HG02885 (cell line): ENCODE results near the gene ZFP57.
"Not testable (repeated sequence)": the region's sequence is repeated elsewhere in the genome, so short reads cannot be mapped to it uniquely, and the experiment has no call there.

Source experiments
- ATAC-seq: cut with Tn5 transposase; IDR thresholded peaks from one replicate; pipeline ENCODE4 v1.9.1; 2021; ENCODE audit warnings: mild to moderate bottlenecking; ENCODE audit not compliant: unreplicated experiment, poor library complexity

Gene ZFP57

DNA sequence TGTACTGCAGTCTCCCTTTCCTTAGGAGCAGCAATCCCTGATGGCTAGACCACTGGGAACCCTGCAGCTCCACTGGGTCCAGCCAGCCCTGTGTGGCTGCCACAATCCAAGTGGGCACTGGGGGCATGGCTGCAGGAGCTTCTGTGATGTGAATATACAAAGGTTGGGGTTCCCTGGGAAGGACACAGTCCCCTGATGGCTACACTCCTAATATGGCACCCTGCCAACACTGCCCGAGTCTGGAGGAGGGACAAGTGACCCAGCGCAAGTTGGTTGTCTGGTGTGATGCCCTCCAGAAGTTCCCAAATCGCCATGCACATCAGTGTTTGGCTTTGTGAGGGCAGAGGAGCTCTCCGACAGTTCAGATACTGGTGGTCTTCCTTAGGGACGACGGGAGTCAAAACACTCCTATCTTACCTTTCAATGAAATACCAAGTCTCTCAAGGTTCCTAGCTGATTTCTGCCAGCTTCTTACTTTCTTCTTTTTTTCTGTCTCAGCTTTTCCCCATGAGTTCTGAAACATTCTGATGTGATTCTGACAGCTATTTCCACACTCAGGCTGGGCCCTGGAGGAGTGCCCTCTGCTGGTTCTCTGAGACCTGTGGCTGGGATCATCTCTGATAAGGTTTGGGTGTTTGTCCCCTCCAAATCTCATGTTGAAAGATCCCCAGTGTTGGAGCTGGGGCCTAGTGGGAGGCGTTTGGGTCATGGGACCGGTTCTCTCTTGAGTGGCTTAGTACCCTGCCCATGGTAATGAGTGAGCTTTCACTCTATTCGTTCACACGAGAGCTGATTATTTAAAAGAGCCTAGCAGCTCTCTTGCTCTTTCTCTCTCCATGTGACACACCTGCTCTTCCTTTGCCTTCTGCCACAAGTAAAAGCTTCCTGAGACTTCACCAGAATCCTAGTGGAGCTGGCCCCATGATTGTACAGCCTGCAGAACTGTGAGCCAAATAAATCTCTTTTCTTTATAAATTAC is 15.5 kb upstream of the ZFP57 start:
- ATAC-seq: no peak

GRCh38 chr6:29694637-29695036 is 13.7 kb upstream of the ZFP57 start:
- no peak for ATAC-seq

- ATAC-seq: no peak
Measured at GRCh38 chr6:29685718-29686326, 4.9 kb upstream of the ZFP57 start.

GRCh38 chr6:29681811-29682210 is 859 bp upstream of the ZFP57 start:
- no peak for ATAC-seq

GRCh38 chr6:29680416-29680815 is 536 bp downstream of the ZFP57 start:
- ATAC-seq: no peak

- ATAC-seq: no peak
Measured at GRCh38 chr6:29679962-29680361, 990 bp downstream of the ZFP57 start.

DNA sequence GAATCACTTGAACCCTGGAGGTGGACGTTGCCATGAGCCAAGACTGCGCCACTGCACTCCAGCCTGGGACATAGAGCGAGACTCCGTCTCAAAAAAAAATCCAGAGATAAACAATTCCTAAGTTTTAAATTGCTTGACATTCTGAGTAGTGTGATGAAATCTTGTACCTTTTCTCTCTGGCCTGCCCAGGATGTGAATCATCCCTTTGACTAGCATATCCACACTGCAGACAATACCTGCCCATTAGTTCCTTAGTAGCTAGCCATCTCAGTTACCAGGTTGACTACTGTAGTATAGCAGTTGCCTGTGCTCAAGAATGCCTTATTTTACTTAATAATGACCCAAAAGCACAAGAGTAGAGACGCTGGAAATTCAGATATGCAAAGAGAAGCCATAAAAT is 2.8 kb downstream of the ZFP57 start:
- no peak for ATAC-seq

DNA sequence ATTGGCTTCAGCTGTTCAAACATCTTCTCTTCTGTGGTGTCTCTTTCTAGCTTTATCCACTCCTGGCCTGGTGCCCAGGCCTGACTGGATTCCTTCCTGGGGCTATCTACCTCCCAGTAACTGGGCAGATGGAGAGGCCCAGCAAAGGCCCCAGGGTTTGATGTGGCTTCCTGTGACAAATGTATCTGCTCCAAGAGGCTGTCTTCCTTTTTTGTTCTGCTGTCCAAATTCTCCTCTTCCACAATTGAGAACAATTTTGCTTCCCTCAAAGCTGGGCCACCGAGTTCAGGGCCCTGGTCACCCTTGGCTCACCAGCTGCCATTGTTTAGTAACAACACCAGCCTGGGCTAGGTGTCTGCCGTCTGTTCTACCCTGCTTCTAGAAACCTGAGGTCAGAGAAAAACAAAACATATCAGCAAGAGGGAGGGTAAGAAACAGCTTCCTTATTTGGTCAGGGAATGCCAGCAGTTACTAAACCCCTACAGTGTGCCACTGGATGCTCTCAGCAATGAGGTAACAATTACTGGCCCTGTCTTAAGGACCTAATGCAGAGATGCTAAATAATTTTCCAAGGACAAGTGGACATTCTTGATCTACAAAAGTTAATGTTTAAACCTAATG is 3.9 kb downstream of the ZFP57 start:
- no peak for ATAC-seq

- ATAC-seq: no peak
Measured at GRCh38 chr6:29675561-29675960, 5.4 kb downstream of the ZFP57 start.

DNA sequence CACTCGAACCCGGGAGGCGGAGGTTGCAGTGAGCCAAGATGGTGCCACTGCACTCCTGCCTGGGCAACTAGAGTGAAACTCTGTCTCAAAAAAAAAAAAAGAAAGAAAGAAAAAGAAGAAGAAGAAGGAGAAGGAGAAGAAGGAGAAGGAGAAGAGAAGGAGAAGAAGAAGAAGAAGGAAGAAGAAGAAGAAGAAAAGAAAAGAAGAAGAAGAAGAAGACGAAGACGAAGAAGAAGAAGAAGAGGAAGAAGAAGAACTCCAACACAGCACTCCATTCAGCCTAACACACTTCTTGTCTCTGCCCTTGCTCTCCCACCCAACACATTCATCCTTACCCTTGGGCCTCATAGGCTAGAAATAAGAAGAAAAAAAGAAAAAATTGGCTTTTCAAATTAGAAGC is 6.9 kb downstream of the ZFP57 start:
- no peak for ATAC-seq

GRCh38 chr6:29673161-29673560 is 7.8 kb downstream of the ZFP57 start:
- no peak for ATAC-seq

DNA sequence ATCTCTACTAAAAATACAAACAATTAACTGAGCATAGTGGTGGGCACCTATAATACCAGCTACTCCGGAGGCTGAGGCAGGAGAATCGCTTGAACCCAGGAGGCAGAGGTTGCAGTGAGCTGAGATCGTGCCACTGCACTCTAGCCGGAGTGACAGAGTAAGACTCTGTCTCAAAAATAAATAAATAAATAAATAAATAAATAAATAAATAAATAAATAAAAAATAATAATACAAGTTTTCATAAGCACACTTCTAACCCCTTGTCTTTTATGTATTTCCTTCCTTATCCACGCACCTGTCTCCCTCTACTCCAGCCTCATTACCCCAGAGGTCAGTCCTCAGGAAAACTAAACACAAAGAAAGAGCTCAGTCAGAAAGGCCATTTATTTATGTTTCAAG is 8.8 kb downstream of the ZFP57 start:
- not testable (repeated sequence) for ATAC-seq

- no peak for ATAC-seq
Measured at GRCh38 chr6:29671026-29671425, 9.9 kb downstream of the ZFP57 start.

DNA sequence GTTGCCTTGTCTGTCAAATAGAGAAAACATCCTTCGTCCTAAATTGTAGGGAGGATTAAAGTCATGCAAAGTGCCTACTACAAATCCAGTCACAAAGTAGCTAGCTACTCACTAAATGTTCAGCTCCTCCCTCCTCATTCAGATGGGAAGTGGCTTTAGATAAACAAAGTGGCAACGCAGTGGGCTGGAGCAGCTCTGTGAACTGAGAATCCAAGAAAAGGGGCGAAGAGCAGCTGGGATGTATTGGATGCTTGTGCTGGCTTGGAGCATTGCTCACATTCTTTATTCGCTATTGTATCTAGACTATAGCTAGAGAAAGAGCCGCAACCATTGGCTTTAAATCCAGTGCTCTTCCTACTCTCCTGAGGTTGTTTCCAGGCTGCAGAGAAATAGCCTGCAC is 13.8 kb downstream of the ZFP57 start:
- no peak for ATAC-seq

DNA sequence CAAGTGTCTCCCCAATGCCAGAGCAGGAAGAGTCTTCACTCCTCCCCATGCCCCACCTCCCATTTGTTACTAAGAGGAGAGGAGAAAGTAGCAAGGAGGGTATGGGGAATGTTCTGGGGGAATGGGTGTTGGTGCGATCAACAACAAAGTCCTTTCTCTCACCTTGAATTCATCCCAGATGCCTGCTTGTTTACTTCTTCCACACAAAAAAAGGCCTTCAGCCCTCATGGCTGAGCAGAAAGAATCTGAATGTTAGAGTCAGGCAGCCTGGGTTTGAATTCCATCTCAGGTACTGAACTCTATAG is 14.2 kb downstream of the ZFP57 start:
- no peak for ATAC-seq

GRCh38 chr6:29665942-29666825 is 14.8 kb downstream of the ZFP57 start:
- ATAC-seq: no peak

DNA sequence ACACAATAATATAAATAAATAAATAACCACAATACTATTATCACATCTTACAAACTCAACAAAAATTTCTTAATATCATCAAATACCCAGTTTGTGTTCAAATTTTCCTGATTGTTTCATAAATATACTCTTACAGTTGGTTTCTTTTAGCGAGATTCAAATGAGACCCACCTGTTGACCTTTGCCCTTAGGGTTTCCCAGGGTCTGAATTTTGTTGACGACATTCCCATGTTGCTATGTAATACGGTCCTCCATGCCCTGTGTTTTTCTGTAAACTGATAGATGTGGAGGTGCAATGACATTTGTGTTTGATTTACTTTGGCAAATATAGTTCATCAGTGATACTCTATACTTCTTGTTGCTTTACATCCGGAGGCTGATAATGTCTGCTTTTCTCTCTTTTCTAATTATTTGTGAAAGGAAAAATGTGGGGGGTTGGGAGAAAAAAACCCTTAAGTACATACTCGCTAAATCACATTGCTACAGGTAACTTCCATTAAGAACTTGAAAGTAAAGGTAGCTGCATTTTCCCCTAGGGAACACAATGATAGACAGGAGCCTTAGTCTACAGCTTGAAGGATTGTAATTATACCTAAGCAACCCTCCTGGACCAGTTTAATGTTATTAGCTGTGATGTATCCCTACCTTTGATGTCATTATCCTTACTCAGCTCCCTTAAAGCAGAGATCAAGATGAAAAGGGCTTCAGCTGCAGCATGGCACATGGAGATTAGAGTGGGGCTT is 17.5 kb downstream of the ZFP57 start:
- ATAC-seq: no peak

DNA sequence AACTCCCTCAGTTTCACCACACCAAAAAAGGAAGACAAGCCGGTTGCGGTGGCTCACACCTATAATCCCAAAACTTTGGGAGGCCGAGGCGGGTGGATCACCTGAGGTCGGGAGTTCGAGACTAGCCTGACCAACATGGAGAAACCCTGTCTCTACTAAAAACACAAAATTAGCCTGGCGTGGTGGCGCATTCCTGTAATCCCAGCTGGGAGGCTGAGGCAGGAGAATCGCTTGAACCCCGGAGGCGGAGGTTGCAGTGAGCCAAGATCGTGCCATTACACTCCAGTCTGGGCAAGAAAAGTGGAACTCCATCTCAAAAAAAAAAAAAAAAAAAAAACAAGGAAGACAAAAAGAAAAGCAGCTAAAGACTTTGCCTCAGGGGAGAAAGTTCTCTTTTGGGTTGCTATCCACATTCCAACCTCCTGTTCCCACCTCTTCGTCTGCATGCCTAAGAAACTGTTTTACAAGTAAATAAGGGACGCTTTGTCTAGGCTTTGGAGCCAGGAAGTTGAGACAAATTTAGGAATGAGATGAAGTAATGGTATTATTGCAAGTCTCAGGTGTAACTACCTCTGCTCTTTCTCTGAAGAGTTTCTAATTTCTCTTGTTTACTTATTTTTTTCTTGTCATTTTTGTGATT is 19.3 kb downstream of the ZFP57 start:
- not testable (repeated sequence) for ATAC-seq

DNA sequence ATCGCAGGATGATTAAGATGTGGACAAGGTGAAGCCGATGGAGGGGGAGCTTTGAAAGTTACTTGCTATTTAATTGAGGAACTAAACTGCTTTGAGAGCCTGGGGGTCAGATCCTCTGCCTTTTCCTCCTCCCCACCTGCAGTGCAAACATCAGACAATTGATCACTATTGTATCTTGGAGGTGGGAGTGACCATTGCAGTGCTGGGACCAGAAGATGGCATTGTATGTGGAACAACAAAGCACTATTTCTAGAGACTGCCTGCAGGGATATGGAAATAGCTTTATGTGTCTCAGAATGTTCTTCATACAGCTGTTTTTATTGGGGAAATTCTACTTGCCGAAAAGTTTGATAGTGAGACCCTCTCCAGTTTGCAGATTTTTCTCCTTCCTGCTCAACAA is 19.9 kb downstream of the ZFP57 start:
- no peak for ATAC-seq
